Lower leg skin (tissue), 4 donors: ENCODE data around the gene CGB7. TPM values are rescaled to one million over a fixed set of nuclear protein-coding genes. Genes with fewer than 3 reads are reported as not detected.

Experiments used
- DNase-seq, 2 donors: peaks; one replicate each; pipeline ENCODE4 v3.0.0-alpha.2; 2019; ENCODE audit warnings: low spot score in 2 of 2
- H3K4me3 ChIP-seq: fragments of 200-600 bp; sonication (generic); 2 replicates; pipeline ENCODE4 v1.5.1; 2017; ENCODE audit warnings: mild to moderate bottlenecking, low read depth; ENCODE audit not compliant: poor library complexity, severe bottlenecking
- CTCF ChIP-seq, 3 donors: fragments of 450-650 bp; IDR thresholded peaks; one replicate each; pipeline ENCODE4 v1.5.1; 2016; ENCODE audit warnings: antibody characterized with exemption in 3 of 3, mild to moderate bottlenecking in 3 of 3, moderate library complexity in 2 of 3
- POLR2A ChIP-seq, 2 donors: fragments of 450-650 bp; IDR thresholded peaks; one replicate each; pipeline ENCODE4 v1.6.1; 2016 to 2017; ENCODE audit warnings: antibody characterized with exemption in 2 of 2, mild to moderate bottlenecking in 1 of 2, moderate library complexity in 1 of 2
- WGBS, 2 donors: methylation state at CpG; one replicate each; pipeline ENCODE4 v1.1.5; 2018; 5-methylcytosine and 5-hydroxymethylcytosine counted together
- intact Hi-C: fragments of 100-400 bp; cut with DNase I; formaldehyde crosslinking; loops from one replicate; pipeline ENCODE4 v1.15.0; 2023; ENCODE audit warnings: low total_unique reads
- total RNA-seq, 4 donors: library from RNA; depleted of rRNA; stranded (reverse); fragments of >200 nt; gene quantifications; one replicate each; pipeline ENCODE4 v1.1.0, GENCODE V29; 2016

Gene CGB7
- total RNA-seq, 4 donors from 2014 or later: 1.0 to 8.8 (median 2.2) TPM

GRCh38 chr19:49086296-49086695 is 28.7 kb upstream of the CGB7 start:
- intact Hi-C loops: no loop called here
- DNase-seq: no peak
- H3K4me3 ChIP-seq: peak overlapping the region; percentile 73
- 33 to 38% methylated on average over 11 of the region's 11 CpGs for WGBS, 2 donors
- TF ChIP-seq POLR2A (IDR thresholded peaks at IDR 0.05) (no peak), CTCF (IDR thresholded peaks at IDR 0.05) (no peak)

GRCh38 chr19:49085868-49086232 is 28.3 kb upstream of the CGB7 start:
- 1 to 2% methylated on average over 14 of the region's 14 CpGs for WGBS, 2 donors
- peak in 1 of 2 donors; percentile 83 for DNase-seq
- intact Hi-C loops: no loop called here
- TF ChIP-seq POLR2A (IDR thresholded peaks at IDR 0.05): no peak
- no peak for TF ChIP-seq CTCF (IDR thresholded peaks at IDR 0.05)
- peak overlapping the region; percentile 73 for H3K4me3 ChIP-seq

- peak; percentile 98 to 100 for DNase-seq
- intact Hi-C loops: no loop called here
- 0 to 1% methylated on average over 70 to 84 of the region's 89 CpGs for WGBS, 2 donors
- TF ChIP-seq POLR2A (IDR thresholded peaks at IDR 0.05) (peak in 1 of 2 donors; percentile 79), CTCF (IDR thresholded peaks at IDR 0.05) (no peak)
- H3K4me3 ChIP-seq: peak within 1 kb of the TSS; percentile 73
Measured at GRCh38 chr19:49085020-49085867, 27.7 kb upstream of the CGB7 start, which contains the start of gene SNRNP70. Gene SNRNP70, plus strand, starts transcription at chr19:49085451. Its CDS starts 964 bp downstream, at chr19:49086415.

GRCh38 chr19:49084206-49085019 is 26.9 kb upstream of the CGB7 start:
- peak in 1 of 2 donors; percentile 84 for DNase-seq
- TF ChIP-seq CTCF (IDR thresholded peaks at IDR 0.05): no peak
- TF ChIP-seq POLR2A (IDR thresholded peaks at IDR 0.05): no peak
- 59 to 68% methylated on average over 26 of the region's 26 CpGs for WGBS, 2 donors
- no peak overlapping the region for H3K4me3 ChIP-seq
- intact Hi-C loops: no loop called here

- no peak for DNase-seq
- no peak overlapping the region for H3K4me3 ChIP-seq
- WGBS, 2 donors: 75 to 85% methylated on average over 1 of the region's 1 CpG
- no peak for TF ChIP-seq POLR2A (IDR thresholded peaks at IDR 0.05)
- TF ChIP-seq CTCF (IDR thresholded peaks at IDR 0.05): no peak
- intact Hi-C loops: no loop called here
Measured at GRCh38 chr19:49081273-49081672, 23.7 kb upstream of the CGB7 start.
